HG02938 (cell line): ENCODE measurements around the gene OR6N1.
A peak's percentile ranks its signal among the peaks of the same experiment; 100 is the strongest.

Experiments
- ATAC-seq: cut with Tn5 transposase; IDR thresholded peaks from one replicate; pipeline ENCODE4 v1.9.1; 2021; ENCODE audit warnings: mild to moderate bottlenecking, moderate library complexity; ENCODE audit not compliant: unreplicated experiment

Gene OR6N1, protein sequence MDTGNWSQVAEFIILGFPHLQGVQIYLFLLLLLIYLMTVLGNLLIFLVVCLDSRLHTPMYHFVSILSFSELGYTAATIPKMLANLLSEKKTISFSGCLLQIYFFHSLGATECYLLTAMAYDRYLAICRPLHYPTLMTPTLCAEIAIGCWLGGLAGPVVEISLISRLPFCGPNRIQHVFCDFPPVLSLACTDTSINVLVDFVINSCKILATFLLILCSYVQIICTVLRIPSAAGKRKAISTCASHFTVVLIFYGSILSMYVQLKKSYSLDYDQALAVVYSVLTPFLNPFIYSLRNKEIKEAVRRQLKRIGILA

DNA sequence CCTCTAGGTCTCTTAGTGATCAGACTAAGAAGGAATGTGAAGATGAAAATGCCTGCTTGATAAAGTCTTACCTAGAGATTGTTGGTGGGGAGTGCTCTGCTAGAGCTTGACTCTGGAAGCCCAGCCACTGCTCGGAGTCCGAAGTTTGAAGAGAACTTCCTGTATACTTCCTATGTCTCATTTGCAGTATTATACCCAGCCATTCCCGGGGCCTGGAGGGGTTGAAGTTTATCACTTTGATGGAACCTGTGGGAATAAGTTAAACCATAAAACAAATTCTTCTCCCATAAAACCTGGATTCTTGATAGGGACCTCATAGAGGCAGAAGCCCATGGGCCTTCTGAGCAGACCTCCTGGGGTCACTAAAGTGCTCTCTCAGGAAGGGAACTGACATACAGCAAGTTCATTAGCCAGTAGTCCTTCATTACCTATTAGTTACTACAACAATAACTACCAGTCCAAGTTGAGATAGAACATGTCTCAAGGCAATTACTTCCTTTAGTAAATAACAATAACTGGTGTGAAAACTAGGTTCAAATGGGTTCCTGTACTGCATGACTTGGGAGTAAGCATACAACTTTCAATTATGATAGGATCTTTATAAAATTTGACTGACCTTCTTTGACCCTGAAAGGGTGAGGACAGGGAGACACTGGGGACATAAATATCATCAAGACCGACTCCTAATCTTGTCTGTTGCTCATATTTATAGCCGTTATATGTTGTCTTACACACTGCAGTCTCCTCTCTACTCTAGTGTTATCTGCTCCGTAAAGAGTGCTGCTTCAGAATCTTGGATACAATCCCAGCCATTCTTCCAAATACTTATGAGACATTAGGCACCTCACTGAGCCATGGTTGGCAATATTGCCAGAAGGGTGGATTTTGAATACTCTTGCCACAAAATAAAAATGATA lies at the start of gene OR6N1:
TSS of gene OR6N1 (minus strand) at position 246 of the 917 bp plus-strand sequence. CDS start 5,513 bp downstream, outside the sequence.
- no peak for ATAC-seq

DNA sequence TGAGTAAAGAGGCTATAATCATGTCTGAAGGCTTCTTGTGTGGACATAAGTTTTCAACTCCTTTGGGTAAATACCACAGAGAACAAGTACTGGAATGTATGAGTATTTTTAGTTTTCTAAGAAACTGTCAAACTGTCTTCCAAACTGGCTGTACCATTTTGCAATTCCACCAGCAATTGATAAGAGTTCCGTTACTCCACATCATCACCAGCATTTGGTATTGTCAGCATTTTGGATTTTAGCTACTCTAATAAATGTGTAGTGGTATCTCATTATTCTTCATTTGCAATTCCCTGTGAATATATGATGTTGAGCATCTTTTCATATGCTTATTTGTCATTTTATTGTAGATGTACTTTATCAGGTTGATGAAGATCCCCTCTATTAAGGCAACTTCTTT lies 49.7 kb upstream of the OR6N1 start:
- ATAC-seq: no peak

DNA sequence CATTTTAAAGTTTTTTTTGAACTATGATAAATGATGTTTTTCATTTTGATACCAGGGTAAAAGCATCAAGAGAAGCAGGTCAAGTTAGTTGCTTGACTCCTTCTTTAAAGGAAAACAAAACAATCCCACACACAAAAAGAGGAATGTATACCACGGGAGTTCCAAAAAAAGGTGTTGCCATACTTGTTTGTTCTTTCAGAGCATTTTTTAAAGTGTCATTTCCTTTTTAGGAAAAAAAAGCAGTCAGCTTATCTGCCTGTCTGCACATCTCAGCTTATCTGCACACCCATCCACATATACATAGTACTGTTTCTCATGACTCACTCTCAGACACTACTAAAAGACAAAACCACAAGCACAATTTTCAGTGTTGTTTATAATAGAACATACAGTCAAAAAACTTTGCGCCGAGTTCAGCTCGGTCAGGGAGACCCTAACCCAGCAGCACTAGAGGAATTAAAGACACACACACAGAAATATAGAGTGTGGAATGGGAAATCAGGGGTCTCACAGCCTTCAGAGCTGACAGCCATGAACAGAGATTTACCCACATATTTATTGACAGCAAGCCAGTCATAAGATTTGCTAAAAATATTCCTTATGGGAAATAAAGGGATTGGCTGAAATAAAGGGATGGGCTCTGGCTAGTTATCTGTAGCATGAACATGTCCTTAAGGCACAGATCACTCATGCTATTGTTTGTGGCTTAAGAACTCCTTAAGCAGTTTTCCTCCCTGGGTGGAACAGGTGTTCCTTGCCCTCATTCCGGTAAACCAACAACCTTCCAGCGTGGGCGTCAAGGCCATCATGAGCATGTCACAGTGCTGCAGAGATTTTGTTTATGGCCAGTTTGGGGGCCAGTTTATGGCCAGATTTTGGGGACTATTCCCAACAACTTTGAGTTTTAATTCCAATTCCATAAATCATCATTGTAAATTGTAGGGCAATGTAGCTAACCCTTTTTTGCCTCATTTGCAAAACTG lies 47.8 kb upstream of the OR6N1 start:
- peak; percentile 68 for ATAC-seq

DNA sequence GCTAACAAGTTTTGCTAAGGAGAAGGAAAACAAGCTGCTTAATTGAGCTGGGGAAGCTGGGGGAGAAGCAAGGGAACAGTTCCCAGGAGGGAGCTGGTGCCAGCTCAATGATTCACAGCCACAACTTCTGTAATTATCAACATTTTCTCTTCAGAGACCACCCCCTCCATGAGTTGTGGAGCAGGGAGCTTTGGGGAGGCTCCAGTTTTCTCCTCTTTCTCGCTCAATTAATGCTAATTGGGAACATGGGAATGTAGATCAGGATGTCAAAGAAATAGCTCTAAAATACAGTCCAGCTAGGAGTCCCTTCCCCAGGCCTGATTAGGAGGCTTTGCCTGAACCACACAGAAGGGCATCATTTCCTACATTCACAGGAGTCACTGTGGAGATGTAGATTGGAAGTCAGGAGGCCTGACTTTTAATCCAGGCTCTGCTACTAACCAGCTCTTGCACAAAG lies 47.0 kb upstream of the OR6N1 start:
- no peak for ATAC-seq

DNA sequence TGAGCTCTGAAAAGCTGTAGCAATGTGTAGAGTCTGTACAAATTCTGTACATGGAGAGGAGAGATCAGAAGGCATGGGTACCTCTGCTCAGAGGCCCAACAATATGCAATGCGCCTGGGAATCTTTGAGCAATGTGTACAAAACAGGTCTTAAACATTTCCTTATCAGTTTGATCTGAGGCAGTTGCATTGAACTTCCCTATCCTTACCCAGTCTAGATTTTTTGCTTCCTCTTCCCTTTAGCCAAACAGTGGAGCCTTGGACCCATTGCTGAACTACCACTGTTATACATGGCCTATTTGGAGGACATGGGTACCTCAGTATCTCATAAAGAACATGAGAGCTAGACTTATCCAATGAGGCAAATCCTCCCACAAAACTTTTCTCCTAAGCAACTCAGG lies 46.6 kb upstream of the OR6N1 start:
- ATAC-seq: no peak

DNA sequence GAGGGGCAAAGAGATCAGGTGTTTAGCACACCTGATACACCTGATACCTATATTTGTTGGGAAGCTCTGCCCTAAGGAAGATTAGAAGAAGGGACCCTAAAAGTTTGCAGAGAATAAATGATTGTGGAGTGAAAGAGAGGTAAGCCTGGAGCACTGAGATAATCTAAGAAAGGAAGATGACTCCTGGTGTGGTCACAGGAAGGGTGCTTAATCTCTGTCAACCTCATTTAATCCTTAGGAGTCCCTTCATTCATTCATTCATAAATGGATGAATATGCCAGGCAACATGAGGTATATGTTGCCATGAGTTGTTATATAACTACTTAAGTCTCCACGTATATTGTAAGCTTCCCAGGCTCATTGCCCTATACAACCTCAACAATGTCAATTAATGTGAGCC lies 43.0 kb upstream of the OR6N1 start:
- no peak for ATAC-seq

DNA sequence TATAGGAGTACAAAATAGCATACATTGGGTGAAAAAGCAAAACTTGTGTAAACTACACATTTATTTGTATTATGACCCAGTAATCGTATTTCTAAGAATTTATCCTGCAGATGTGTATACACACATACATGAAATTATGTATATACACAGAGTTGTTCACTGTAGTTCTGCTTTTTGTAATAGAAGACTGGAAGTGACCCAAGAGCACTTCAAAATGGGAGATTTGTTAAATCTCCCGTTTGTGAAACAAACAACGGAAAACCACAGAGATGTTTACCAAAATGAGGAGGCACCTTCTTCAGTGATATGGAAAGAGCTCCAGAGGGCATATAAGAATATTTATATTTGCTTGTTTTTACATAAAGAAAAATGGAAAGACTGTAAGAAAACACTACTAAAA lies 41.2 kb upstream of the OR6N1 start:
- no peak for ATAC-seq

DNA sequence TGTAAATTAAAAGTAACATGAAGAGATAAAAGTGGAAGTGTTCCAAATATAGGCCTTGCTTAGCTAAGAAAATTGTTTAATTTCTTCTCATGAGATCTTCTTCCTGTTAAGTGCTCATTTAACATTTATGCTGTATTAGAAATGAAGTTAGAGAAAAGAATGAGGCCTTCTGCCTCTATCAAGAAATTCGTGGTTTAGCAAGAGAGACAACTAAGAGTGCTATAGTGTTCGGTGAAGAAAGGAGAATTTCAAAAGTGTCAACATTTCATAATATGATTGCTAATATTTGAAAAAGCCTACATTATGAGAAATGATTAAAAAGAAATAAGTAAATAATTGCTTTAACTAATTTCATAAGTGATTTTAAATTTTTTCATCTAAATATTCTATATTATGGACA lies 40.3 kb upstream of the OR6N1 start:
- no peak for ATAC-seq

DNA sequence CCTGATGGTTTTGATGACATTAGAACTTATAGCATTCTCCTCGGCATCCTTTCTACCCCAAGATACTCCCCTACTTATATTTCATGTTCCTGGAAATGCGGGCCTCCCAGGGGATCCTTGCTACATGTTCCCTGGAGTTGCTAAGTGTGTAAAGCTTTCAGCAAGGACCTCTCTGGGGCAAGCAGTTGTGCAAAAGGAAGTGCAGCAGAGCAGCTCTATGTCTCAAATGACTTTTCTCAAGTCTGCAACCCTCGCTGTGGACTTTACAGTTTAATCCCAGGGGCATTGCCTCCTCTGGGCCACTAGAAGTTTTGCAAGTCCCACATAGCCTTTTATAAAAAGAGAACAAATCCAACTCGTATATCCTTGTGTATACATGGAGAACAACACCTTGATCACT lies 38.3 kb upstream of the OR6N1 start:
- no peak for ATAC-seq

DNA sequence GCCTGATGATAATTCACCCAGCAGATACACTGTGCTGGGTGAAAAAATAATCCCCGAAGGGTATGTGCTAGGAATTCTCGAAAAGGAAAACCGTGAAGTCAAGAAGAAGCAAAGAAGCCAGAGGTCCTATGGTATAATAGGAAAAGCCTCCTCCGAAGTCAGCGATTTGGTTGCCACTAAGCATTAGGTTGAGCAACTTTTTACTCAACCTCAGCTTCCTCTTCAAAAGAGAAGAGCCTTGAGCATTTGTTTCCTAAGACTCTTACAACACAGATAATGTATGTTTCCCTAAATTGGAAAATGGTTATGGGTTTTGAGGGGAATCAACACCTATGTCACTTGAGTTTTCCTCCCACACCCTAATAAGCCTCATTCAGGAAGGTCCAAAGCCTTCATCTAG lies 37.9 kb upstream of the OR6N1 start:
- ATAC-seq: no peak

DNA sequence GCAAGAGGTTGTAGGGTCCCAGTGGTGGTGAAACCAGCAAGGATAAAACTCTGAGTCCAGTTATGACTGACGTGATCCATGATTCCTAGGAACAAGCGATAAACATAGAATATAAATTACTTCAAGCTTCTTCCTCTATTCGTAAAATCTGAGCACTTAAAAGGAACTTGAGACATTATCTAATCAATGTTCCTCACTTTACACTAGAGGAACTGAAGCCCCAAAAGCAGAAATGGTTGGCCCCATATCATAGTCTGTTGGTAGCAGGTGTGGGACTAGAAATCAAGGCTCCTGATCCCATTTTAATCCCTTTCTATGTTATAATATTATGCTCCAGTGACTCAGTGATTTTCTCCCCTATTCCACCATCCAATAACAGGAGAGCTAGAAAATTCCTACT lies 37.3 kb upstream of the OR6N1 start:
- ATAC-seq: no peak

DNA sequence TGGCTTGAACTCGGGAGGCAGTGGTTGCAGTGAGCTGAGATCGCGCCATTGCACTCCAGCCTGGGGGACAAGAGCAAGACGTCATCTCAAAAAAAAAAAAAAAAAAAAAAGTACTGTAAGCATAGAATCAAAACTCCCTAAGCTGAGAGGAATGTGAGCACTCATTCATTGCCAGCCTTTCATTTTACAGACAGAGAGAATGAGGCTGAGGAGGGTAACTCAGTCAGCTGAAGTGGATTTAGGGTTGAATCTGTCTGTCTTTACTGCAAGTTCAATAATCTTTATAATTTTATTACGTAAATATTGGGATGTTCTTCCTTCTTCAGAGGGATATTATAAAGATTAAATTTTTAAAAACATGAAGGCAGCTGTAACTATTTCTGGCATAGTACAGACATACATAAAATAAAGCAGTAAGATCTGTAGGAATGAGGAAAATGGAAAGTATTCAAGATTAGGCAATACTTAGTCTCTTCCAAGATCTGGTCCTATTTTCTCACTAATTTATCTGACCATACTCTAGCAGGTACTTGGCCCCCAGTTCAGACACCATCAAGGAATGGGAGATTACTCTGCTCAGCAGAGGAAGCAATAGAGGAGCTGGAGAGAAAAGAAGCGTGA lies 35.0 kb upstream of the OR6N1 start:
- no peak for ATAC-seq

DNA sequence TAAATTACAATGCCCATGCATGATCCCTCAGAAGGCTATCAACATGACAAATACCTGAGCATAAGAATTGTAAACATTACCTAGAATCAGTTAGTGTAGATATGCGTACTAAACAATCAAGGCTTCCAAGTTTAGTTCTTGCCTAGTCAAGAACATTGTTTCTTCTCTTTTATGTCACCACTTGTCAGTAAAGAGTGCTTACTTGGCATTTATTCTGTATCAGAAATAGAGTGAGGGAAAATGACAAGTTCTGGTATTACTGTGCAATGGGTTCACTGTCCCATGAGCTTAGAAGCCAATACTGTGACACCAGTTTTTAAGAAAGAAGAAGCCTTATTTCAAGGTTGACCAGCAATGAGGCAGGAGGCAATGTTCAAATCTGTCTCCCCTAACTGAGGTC lies 31.7 kb upstream of the OR6N1 start:
- no peak for ATAC-seq

DNA sequence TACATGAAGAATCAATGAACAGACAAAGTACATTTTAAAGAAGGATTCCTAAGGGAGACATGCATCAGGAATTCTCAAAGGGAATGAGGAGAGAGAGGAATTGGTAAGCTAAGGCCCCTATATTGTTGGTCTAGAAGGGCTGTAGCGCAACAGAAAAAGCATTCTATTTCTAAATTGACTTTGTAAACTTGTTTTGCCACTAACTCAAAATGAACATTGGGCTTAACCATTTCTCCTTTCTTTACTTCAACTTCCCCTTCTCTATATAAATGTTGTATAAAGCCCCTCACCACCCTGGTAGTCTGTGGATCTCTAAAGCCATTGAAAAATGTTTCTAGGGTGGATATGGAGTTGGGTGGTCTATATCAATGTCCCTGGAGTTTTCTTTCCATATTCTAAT lies 29.4 kb upstream of the OR6N1 start:
- no peak for ATAC-seq

DNA sequence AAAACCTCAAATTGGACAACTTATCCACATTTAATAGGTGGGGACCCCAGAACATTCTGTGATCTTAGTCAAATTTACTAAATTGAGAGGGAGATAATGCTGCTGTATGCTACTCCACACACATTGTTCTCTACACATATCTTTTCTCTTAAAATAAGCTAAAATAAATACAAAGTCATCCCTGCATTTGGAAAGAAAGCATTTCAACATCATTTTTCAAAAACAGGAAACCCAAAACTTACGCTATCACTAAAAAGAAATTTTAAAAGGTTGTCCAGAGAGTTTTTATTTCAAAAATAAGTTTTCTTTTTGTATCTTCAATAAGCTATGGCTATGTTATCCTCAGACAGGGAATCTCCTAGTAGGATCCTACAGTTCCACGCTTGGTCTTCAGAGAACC lies 28.5 kb upstream of the OR6N1 start:
- no peak for ATAC-seq

DNA sequence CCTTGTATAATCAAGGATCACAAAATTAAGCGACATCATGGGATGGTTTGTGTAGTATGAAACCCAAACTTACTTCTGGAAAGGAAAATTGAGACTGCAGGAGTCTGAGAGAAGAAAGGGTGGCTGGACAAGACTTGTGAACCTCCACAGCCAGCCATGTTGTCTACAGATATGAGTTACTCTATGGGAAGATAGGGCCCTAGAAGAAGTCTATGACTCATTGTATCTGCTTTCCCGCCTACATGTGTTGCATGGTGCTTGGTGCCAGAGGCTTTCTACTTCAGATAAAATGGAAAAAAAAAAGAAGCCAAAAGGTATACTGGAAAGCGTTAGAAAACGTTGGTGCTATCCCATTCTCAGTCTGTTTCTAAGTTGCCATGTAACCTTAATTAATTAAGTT lies 27.7 kb upstream of the OR6N1 start:
- no peak for ATAC-seq

DNA sequence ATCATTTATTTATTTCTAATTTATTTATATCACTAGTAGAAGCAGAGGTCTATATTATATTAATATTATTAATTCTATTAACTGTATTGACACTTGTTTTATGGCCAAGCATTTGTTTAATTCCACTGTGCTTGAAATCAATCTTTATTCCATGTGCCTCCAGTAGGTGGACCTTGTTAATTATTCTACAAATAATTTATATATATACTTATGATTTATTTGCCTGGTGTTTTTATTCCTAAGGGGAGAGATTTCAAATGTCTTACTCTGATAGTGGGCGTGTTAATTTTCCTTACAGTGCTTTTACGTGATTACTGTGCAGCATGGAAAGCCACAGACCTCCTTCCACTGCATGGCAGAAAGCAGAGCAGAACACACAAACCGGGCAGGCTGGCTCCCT lies 26.5 kb upstream of the OR6N1 start:
- no peak for ATAC-seq

DNA sequence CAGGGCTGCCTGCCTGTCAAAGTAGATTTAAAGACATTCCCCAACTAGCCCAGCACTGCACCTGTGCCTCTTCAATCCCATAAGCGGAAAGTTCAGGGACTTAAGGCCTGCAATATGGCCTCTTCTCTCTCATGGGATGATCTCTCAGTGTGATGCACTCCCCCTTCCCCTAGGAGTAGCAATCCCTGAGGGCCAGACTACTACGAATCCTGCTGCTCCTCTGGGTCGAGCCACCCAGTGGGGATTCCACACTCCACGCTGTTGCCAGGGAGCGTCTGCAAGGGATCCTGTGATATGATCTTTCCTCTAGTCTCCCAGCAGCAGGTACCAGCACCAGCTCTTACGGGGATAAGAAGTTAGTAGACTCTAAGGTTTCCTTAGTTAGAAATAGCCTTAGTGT lies 22.3 kb upstream of the OR6N1 start:
- ATAC-seq: no peak

DNA sequence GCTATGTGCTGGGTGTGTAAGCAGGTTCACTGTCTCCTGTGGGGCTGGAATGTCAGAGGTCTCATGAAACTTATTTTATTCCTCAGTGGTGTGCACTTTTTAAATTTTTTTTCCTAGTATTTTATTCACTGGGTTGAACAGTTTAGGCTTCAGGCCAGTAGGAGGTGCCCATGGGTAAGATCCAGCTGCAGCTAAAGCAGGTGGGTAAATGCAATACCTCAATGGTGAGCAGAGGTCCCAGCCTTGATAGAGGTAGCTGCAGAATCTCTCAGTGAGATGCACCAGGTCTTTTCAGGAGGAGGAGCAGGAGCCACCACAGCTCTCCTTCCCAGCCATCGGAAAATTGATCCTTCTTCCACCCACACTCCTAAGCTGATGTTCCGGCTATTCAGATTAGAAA lies 21.6 kb upstream of the OR6N1 start:
- no peak for ATAC-seq

DNA sequence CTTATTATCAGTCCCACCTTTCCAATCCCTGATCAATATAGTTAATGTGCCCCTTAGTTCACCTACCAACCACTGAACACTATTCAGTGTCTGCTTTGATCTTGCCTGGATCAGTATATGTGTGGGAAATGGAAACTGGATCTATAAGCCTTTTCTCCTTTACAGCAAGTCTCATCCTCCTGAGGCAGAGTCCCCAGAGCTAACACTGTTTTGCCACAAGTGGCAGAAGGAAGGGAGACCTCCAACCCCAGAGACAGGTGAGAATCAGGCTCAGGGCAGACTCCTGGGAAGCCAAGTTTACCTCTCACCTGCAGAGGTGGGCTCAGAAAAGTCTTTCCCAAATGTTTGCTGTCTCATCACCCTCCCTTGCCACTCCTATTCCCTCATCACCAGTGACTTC lies 9.1 kb upstream of the OR6N1 start, which contains the start of gene OR6N2:
TSS of gene OR6N2 (minus strand) at position 101 of the 400 bp plus-strand sequence. CDS start 3,569 bp downstream, outside the sequence.
- ATAC-seq: no peak
